Measurements from ENCODE around the gene FNBP1L.

- TF ChIP-seq CTCF (conservative IDR thresholded peaks at IDR 0.05; ENCODE audit: low read length) (no peak), EZH2phosphoT487 (IDR thresholded peaks at IDR 0.05; ENCODE audit: borderline replicate concordance) (no peak)
These were observed 107.3 kb downstream of the FNBP1L start for GRCh38 chr1:93554883-93555872.

All from Loucy (cell line).